GM04504 (cell line): ENCODE measurements around the gene AGFG1.
"Not testable (repeated sequence)": the region's sequence is repeated elsewhere in the genome, so short reads cannot be mapped to it uniquely, and the experiment has no call there.

Experiments used
- DNase-seq: peaks from one replicate; pipeline ENCODE4 v3.0.0-alpha.2; 2012; ENCODE audit warnings: low read depth

The AGFG1 gene

GRCh38 chr2:227540352-227540751 is 68.4 kb downstream of the AGFG1 start:
- DNase-seq: not testable (repeated sequence)

GRCh38 chr2:227545990-227546389 is 74.0 kb downstream of the AGFG1 start:
- DNase-seq: no peak

- DNase-seq: no peak
Observed at GRCh38 chr2:227551836-227552235, 79.9 kb downstream of the AGFG1 start.

GRCh38 chr2:227562581-227562980 is 90.6 kb downstream of the AGFG1 start:
- no peak for DNase-seq

- no peak for DNase-seq
Observed at GRCh38 chr2:227565080-227565479, 93.1 kb downstream of the AGFG1 start.

- no peak for DNase-seq
Observed at GRCh38 chr2:227566012-227566411, 94.1 kb downstream of the AGFG1 start.

- no peak for DNase-seq
Observed at GRCh38 chr2:227568852-227569169, 96.9 kb downstream of the AGFG1 start.

GRCh38 chr2:227570615-227571014 is 98.7 kb downstream of the AGFG1 start:
- no peak for DNase-seq

GRCh38 chr2:227576110-227576509 is 104.2 kb downstream of the AGFG1 start:
- DNase-seq: no peak

GRCh38 chr2:227576812-227577211 is 104.9 kb downstream of the AGFG1 start:
- no peak for DNase-seq

- DNase-seq: no peak
Observed at GRCh38 chr2:227577555-227577954, 105.6 kb downstream of the AGFG1 start.

- DNase-seq: no peak
Observed at GRCh38 chr2:227578642-227579041, 106.7 kb downstream of the AGFG1 start.

- no peak for DNase-seq
Observed at GRCh38 chr2:227579791-227580190, 107.8 kb downstream of the AGFG1 start.

- DNase-seq: no peak
Observed at GRCh38 chr2:227582369-227582768, 110.4 kb downstream of the AGFG1 start.

- no peak for DNase-seq
Observed at GRCh38 chr2:227592694-227593387, 120.9 kb downstream of the AGFG1 start.

- DNase-seq: no peak
Observed at GRCh38 chr2:227595797-227596196, 123.8 kb downstream of the AGFG1 start.

- no peak for DNase-seq
Observed at GRCh38 chr2:227597036-227597435, 125.1 kb downstream of the AGFG1 start.

- DNase-seq: no peak
Observed at GRCh38 chr2:227597998-227598397, 126.0 kb downstream of the AGFG1 start.

GRCh38 chr2:227598835-227599503 is 127.0 kb downstream of the AGFG1 start, which contains the start of gene SCYGR2:
SCYGR2 (plus strand) TSS chr2:227598893; CDS start chr2:227598893, 0 bp downstream.
- DNase-seq: not testable (repeated sequence)

- no peak for DNase-seq
Observed at GRCh38 chr2:227602358-227602757, 130.4 kb downstream of the AGFG1 start.

GRCh38 chr2:227606476-227606875 is 134.5 kb downstream of the AGFG1 start:
- no peak for DNase-seq

GRCh38 chr2:227607941-227608340 is 136.0 kb downstream of the AGFG1 start:
- DNase-seq: no peak

- DNase-seq: no peak
Observed at GRCh38 chr2:227608561-227609338, 136.8 kb downstream of the AGFG1 start.
